HEK293 (cell line): Measurements from ENCODE around the gene SLC7A11.

ENCODE experiments used
- CTCF ChIA-PET: fragments of 350-600 bp; formaldehyde crosslinking; extraction: SDS; loops from one replicate; lab custom pipeline; 2021; ENCODE audit warnings: antibody characterized with exemption; lab: Yijun Ruan, JAX
- POLR2A ChIA-PET: fragments of 300-600 bp; formaldehyde crosslinking; extraction: SDS; loops from one replicate; lab custom pipeline; 2020; ENCODE audit warnings: antibody characterized with exemption, inconsistent platforms; lab: Yijun Ruan, JAX
- H3K27ac ChIP-seq: fragments of 200-500 bp; sonication (Bioruptor generic); 2 replicates; pipeline ENCODE4 v1.5.1; 2014; ENCODE audit warnings: low read depth, low read length, control low read depth, inconsistent platforms; ENCODE audit errors: extremely low read depth
- H3K36me3 ChIP-seq, 2 experiments: fragments of 200-500 bp in 1 of 2; sonication (Bioruptor generic) in 1 of 2; 1 replicate in 1 of 2; 2 replicates in 1 of 2; pipeline ENCODE4 v1.5.1; 2014 to 2017; ENCODE audit warnings: inconsistent platforms in 2 of 2, low read length in 2 of 2; ENCODE audit not compliant: control insufficient read depth in 2 of 2, insufficient read depth in 1 of 2
- H3K4me1 ChIP-seq: fragments of 200-500 bp; sonication (Bioruptor generic); 2 replicates; pipeline ENCODE4 v1.5.1; 2014; ENCODE audit warnings: mild to moderate bottlenecking, low read length, inconsistent platforms; ENCODE audit not compliant: control insufficient read depth, insufficient read depth
- H3K4me3 ChIP-seq: 2 replicates; pipeline ENCODE4 v1.5.1; 2011; ENCODE audit warnings: low read depth, mild to moderate bottlenecking, control low read depth, low read length, moderate library complexity
- H3K9me3 ChIP-seq: fragments of 200-500 bp; sonication (Bioruptor generic); 2 replicates; pipeline ENCODE4 v1.5.1; 2014; ENCODE audit warnings: low read depth, low read length, inconsistent platforms; ENCODE audit not compliant: control insufficient read depth, insufficient read depth
- BCL11A ChIP-seq: fragments of 450-650 bp; formaldehyde crosslinking; IDR thresholded peaks from 2 replicates; pipeline ENCODE4 v1.5.1; 2016; ENCODE audit warnings: low read depth, missing biosample characterization, missing genetic modification characterization
- REST ChIP-seq: fragments of 450-650 bp; formaldehyde crosslinking; IDR thresholded peaks from 2 replicates; pipeline ENCODE4 v1.5.1; 2016; ENCODE audit warnings: missing biosample characterization, missing genetic modification characterization
- SETDB1 ChIP-seq: IDR thresholded peaks from one replicate; pipeline ENCODE4 v1.6.1; 2017; ENCODE audit warnings: mild to moderate bottlenecking, low read length, moderate library complexity, mixed read lengths; ENCODE audit not compliant: insufficient read length
- ZBTB44 ChIP-seq: fragments of 450-650 bp; IDR thresholded peaks from 2 replicates; pipeline ENCODE4 v1.5.1; 2018; ENCODE audit warnings: missing biosample characterization, mild to moderate bottlenecking, missing genetic modification characterization
- ZBTB8A ChIP-seq: fragments of 450-650 bp; formaldehyde crosslinking; IDR thresholded peaks from 2 replicates; pipeline ENCODE4 v1.5.1; 2016; ENCODE audit warnings: missing biosample characterization, missing genetic modification characterization
- ZFP41 ChIP-seq: fragments of 450-650 bp; formaldehyde crosslinking; IDR thresholded peaks from 2 replicates; pipeline ENCODE4 v1.5.1; 2016; ENCODE audit warnings: missing biosample characterization, missing genetic modification characterization, borderline replicate concordance
- ZNF112 ChIP-seq: fragments of 450-650 bp; formaldehyde crosslinking; IDR thresholded peaks from 2 replicates; pipeline ENCODE4 v1.5.0; 2017; ENCODE audit warnings: missing biosample characterization, missing genetic modification characterization
- ZNF114 ChIP-seq: fragments of 450-650 bp; formaldehyde crosslinking; IDR thresholded peaks from 2 replicates; pipeline ENCODE4 v1.5.0; 2017; ENCODE audit warnings: missing biosample characterization, missing genetic modification characterization
- ZNF157 ChIP-seq: fragments of 450-650 bp; formaldehyde crosslinking; IDR thresholded peaks from 2 replicates; pipeline ENCODE4 v1.5.1; 2016; ENCODE audit warnings: missing biosample characterization, missing genetic modification characterization
- ZNF175 ChIP-seq: fragments of 450-650 bp; formaldehyde crosslinking; IDR thresholded peaks from 2 replicates; pipeline ENCODE4 v1.5.1; 2016; ENCODE audit warnings: missing biosample characterization, missing genetic modification characterization
- ZNF184 ChIP-seq: fragments of 450-650 bp; IDR thresholded peaks from 2 replicates; pipeline ENCODE4 v1.5.1; 2018; ENCODE audit warnings: missing biosample characterization, mild to moderate bottlenecking, missing genetic modification characterization
- ZNF2 ChIP-seq: fragments of 450-650 bp; formaldehyde crosslinking; IDR thresholded peaks from 2 replicates; pipeline ENCODE4 v1.5.1; 2016; ENCODE audit warnings: missing biosample characterization, missing genetic modification characterization
- ZNF202 ChIP-seq: fragments of 450-650 bp; formaldehyde crosslinking; IDR thresholded peaks from 2 replicates; pipeline ENCODE4 v1.5.1; 2016; ENCODE audit warnings: missing biosample characterization, missing genetic modification characterization, borderline replicate concordance
- ZNF280D ChIP-seq: fragments of 450-650 bp; formaldehyde crosslinking; IDR thresholded peaks from 2 replicates; pipeline ENCODE4 v1.5.1; 2016; ENCODE audit warnings: missing biosample characterization, missing genetic modification characterization
- ZNF341 ChIP-seq: fragments of 450-650 bp; formaldehyde crosslinking; IDR thresholded peaks from 2 replicates; pipeline ENCODE4; 2016; ENCODE audit warnings: low read depth, missing biosample characterization, missing genetic modification characterization
- ZNF354C ChIP-seq: fragments of 450-650 bp; formaldehyde crosslinking; IDR thresholded peaks from 2 replicates; pipeline ENCODE4 v1.5.1; 2016; ENCODE audit warnings: missing biosample characterization, missing genetic modification characterization, low read depth, borderline replicate concordance
- ZNF549 ChIP-seq: fragments of 450-650 bp; IDR thresholded peaks from 2 replicates; pipeline ENCODE4 v1.5.1; 2018; ENCODE audit warnings: missing biosample characterization, missing genetic modification characterization, mild to moderate bottlenecking, inconsistent platforms, moderate library complexity
- ZNF580 ChIP-seq: fragments of 450-650 bp; formaldehyde crosslinking; IDR thresholded peaks from 2 replicates; pipeline ENCODE4 v1.5.1; 2016; ENCODE audit warnings: missing biosample characterization, missing genetic modification characterization
- ZNF600 ChIP-seq: fragments of 450-650 bp; formaldehyde crosslinking; IDR thresholded peaks from 2 replicates; pipeline ENCODE4 v1.5.1; 2016; ENCODE audit warnings: missing biosample characterization, missing genetic modification characterization
- ZNF624 ChIP-seq: fragments of 450-650 bp; formaldehyde crosslinking; IDR thresholded peaks from 2 replicates; pipeline ENCODE4 v1.5.1; 2017; ENCODE audit warnings: missing biosample characterization, missing genetic modification characterization
- ZNF645 ChIP-seq: fragments of 450-650 bp; formaldehyde crosslinking; IDR thresholded peaks from 2 replicates; pipeline ENCODE4; 2016; ENCODE audit warnings: missing biosample characterization, missing genetic modification characterization
- ZNF654 ChIP-seq: fragments of 450-650 bp; formaldehyde crosslinking; IDR thresholded peaks from 2 replicates; pipeline ENCODE4 v1.5.1; 2016; ENCODE audit warnings: low read depth, missing biosample characterization, missing genetic modification characterization

SLC7A11 gene

GRCh38 chr4:138193963-138194362, 48.2 kb downstream of the SLC7A11 start:
- ChIA-PET CTCF (interaction anchor here (1.1 kb wide), 1 partner anchor 11 kb away, joined by 6 read pairs; no protein-coding TSS in a partner anchor), POLR2A (no interaction called here)
- H3K36me3 ChIP-seq: no peaks in the 10 kb centered on the region
- H3K4me3 ChIP-seq: no peak overlapping the region
- no peaks in the 10 kb centered on the region for H3K4me1 ChIP-seq
- no peaks in the 10 kb centered on the region for H3K9me3 ChIP-seq
- TF ChIP-seq ZNF184 (tag by site-specific recombination) (no peak), ZNF549 (tag by site-specific recombination) (no peak), ZNF280D (tag by site-specific recombination) (no peak), ZNF600 (no peak), REST (tag by site-specific recombination) (no peak), ZBTB8A (no peak), ZNF341 (tag by site-specific recombination) (no peak), ZNF157 (tag by site-specific recombination) (no peak), ZFP41 (tag by site-specific recombination) (no peak), BCL11A (tag by site-specific recombination) (no peak), ZNF202 (tag by site-specific recombination) (no peak)
- no peak overlapping the region for H3K27ac ChIP-seq

- ChIA-PET POLR2A (no interaction called here), CTCF (no interaction called here)
- Histone ChIP-seq H3K27ac (no peak overlapping the region), H3K36me3 (no peaks in the 10 kb centered on the region), H3K9me3 (no peaks in the 10 kb centered on the region), H3K4me1 (no peaks in the 10 kb centered on the region), H3K4me3 (no peak overlapping the region)
- TF ChIP-seq ZNF2 (no peak), ZNF114 (tag by site-specific recombination) (no peak), SETDB1 (no peak), ZNF175 (tag by site-specific recombination) (no peak), ZNF354C (tag by site-specific recombination) (no peak), ZNF624 (tag by site-specific recombination) (no peak), ZNF280D (tag by site-specific recombination) (no peak), ZNF654 (no peak), ZNF112 (no peak), ZNF580 (tag by site-specific recombination) (no peak), ZBTB44 (no peak), ZNF645 (tag by site-specific recombination) (no peak)
Measured at GRCh38 chr4:138192113-138192512, 50.0 kb downstream of the SLC7A11 start.
